K562 (cell line): ENCODE data around the gene STK16. TPM values are rescaled to one million over a fixed set of nuclear protein-coding genes. Genes with fewer than 3 reads are reported as not detected.

ENCODE experiments used
- LCOR ChIP-seq: sonication (generic); formaldehyde crosslinking; IDR thresholded peaks from 2 replicates; pipeline ENCODE4 v1.8.0; 2022; ENCODE audit warnings: mild to moderate bottlenecking, missing genetic modification reagents
- polyA plus RNA-seq, 8 experiments: library from polyadenylated mRNA; depleted of rRNA in 4 of 8; stranded (reverse) in 5 of 8; unstranded in 3 of 8; fragments of >200 nt; fragmentation: Nextera tagmentation in 2 of 8; fragmentation: Illumina TruSeq in 1 of 8; extraction: Ambion mirVana in 2 of 8; extraction: Trizol in 1 of 8; gene quantifications; 2 replicates each; pipeline versions ENCODE4 v1.2.1 to v1.2.3, GENCODE V29; 2011 to 2014; ENCODE audit warnings: inconsistent platforms in 1 of 8, missing spikeins in 1 of 8
- total RNA-seq, 7 experiments: library from RNA; depleted of rRNA in 6 of 7; stranded (reverse); fragments of >200 nt in 6 of 7; fragmentation: Illumina TruSeq in 2 of 7; extraction: Trizol in 2 of 7; gene quantifications; 2 replicates each; pipeline versions ENCODE4 v1.2.1 to v1.2.3, GENCODE V29; 2011 to 2021; ENCODE audit warnings: low replicate concordance in 1 of 7
- TF ChIP-seq, protein P1 (sequence below): fragments of 450-650 bp; IDR thresholded peaks from 2 replicates; pipeline ENCODE4 v1.6.1; 2016; ENCODE audit warnings: low read depth

The STK16 gene
- total and polyA plus RNA-seq, 9 of the 15 experiments (the other 6 are each of a cell fraction or from before 2014, with no cell fraction given): 5.4 to 36.2 (median 17.8) TPM

DNA sequence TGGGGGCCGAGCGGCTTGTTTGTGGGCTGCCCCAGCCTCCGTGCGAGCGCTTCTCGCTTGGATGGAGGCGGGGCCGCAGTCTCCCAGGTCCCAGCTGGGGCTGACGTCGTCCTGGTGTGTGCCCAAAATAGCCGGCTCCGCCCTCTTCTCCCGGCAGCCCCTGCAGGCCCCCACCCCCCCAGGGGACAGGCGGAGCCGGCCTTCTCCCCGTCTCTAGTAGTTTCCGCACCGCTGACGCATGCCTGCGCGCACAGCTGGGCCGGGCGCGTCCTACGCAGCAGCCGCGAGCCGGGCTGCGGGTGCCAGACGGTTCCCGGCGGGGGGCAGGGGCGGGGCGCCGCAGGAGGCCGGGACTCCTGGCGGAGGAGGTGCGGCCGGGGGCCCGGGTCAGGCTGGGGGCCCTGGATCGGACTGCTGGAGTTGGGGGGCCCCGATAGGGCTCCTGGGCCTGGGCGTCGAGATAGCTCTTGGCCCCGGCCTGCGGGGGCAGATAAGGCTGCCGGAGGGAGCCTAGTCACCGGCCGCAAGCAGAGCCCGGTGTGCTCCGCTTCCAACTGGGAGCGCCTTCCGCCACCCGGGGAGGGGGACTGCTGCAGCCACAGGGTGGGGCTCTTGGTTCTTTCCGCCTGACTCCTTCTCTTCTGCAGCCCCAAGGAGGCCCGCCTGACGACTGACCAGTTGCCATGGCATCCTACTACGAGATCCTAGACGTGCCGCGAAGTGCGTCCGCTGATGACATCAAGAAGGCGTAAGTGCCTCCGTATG lies 34.1 kb downstream of the STK16 start, which contains the start of gene DNAJB2 (continued):
- TF ChIP-seq, protein P1, sequence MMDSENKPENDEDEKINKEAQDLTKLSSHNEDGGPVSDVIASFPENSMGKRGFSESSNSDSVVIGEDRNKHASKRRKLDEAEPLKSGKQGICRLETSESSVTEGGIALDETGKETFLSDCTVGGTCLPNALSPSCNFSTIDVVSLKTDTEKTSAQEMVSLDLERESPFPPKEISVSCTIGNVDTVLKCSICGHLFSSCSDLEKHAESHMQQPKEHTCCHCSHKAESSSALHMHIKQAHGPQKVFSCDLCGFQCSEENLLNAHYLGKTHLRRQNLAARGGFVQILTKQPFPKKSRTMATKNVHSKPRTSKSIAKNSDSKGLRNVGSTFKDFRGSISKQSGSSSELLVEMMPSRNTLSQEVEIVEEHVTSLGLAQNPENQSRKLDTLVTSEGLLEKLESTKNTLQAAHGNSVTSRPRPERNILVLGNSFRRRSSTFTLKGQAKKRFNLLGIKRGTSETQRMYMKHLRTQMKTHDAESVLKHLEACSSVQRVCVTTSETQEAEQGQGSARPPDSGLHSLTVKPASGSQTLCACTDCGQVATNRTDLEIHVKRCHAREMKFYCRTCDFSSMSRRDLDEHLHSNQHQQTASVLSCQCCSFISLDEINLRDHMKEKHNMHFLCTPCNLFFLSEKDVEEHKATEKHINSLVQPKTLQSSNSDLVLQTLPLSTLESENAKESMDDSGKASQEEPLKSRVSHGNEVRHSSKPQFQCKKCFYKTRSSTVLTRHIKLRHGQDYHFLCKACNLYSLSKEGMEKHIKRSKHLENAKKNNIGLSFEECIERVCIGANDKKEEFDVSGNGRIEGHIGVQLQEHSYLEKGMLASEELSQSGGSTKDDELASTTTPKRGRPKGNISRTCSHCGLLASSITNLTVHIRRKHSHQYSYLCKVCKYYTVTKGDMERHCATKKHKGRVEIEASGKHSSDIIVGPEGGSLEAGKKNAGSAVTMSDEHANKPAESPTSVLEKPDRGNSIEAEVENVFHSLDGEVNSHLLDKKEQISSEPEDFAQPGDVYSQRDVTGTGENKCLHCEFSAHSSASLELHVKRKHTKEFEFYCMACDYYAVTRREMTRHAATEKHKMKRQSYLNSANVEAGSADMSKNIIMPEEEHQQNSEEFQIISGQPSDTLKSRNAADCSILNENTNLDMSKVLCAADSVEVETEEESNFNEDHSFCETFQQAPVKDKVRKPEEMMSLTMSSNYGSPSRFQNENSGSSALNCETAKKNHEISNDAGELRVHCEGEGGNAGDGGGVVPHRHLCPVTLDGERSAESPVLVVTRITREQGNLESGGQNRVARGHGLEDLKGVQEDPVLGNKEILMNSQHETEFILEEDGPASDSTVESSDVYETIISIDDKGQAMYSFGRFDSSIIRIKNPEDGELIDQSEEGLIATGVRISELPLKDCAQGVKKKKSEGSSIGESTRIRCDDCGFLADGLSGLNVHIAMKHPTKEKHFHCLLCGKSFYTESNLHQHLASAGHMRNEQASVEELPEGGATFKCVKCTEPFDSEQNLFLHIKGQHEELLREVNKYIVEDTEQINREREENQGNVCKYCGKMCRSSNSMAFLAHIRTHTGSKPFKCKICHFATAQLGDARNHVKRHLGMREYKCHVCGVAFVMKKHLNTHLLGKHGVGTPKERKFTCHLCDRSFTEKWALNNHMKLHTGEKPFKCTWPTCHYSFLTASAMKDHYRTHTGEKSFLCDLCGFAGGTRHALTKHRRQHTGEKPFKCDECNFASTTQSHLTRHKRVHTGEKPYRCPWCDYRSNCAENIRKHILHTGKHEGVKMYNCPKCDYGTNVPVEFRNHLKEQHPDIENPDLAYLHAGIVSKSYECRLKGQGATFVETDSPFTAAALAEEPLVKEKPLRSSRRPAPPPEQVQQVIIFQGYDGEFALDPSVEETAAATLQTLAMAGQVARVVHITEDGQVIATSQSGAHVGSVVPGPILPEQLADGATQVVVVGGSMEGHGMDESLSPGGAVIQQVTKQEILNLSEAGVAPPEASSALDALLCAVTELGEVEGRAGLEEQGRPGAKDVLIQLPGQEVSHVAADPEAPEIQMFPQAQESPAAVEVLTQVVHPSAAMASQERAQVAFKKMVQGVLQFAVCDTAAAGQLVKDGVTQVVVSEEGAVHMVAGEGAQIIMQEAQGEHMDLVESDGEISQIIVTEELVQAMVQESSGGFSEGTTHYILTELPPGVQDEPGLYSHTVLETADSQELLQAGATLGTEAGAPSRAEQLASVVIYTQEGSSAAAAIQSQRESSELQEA: no peak
- TF ChIP-seq LCOR (CRISPR knock-in tag): no peak
